Suprapubic skin (tissue), 4 donors: Measurements from ENCODE around the gene KRTAP4-16. TPM values are rescaled to one million over a fixed set of nuclear protein-coding genes. Genes with fewer than 3 reads are reported as not detected.
"Not testable (repeated sequence)": the region's sequence is repeated elsewhere in the genome, so short reads cannot be mapped to it uniquely, and the experiment has no call there.

ENCODE experiments used
- DNase-seq, 2 donors: peaks; one replicate each; pipeline ENCODE4 v3.0.0-alpha.2; 2019; ENCODE audit warnings: low spot score in 2 of 2
- H3K27ac ChIP-seq: fragments of 200-600 bp; sonication (generic); one replicate; pipeline ENCODE4 v1.5.1; 2019
- H3K27me3 ChIP-seq: fragments of 200-600 bp; sonication (generic); one replicate; pipeline ENCODE4 v1.5.1; 2019
- H3K36me3 ChIP-seq: fragments of 200-600 bp; sonication (generic); one replicate; pipeline ENCODE4 v1.5.1; 2019
- H3K4me1 ChIP-seq: fragments of 200-600 bp; sonication (generic); one replicate; pipeline ENCODE4 v1.5.1; 2019
- H3K4me3 ChIP-seq: fragments of 200-600 bp; sonication (generic); one replicate; pipeline ENCODE4 v1.5.1; 2019; ENCODE audit warnings: mild to moderate bottlenecking
- H3K9me3 ChIP-seq: fragments of 200-600 bp; sonication (generic); one replicate; pipeline ENCODE4 v1.5.1; 2019
- EP300 ChIP-seq: sonication (generic); formaldehyde crosslinking; IDR thresholded peaks from one replicate; pipeline ENCODE4 v1.6.1; 2017; ENCODE audit warnings: antibody characterized with exemption
- POLR2A ChIP-seq, 2 donors: fragments of 450-650 bp; IDR thresholded peaks; one replicate each; pipeline ENCODE4 v1.6.1; 2017; ENCODE audit warnings: antibody characterized with exemption in 2 of 2, mild to moderate bottlenecking in 2 of 2, moderate library complexity in 2 of 2
- POLR2AphosphoS5 ChIP-seq, 3 donors: sonication (generic); formaldehyde crosslinking; IDR thresholded peaks; one replicate each; pipeline ENCODE4 v1.6.1; 2017; ENCODE audit warnings: antibody characterized with exemption in 3 of 3
- WGBS: methylation state at CpG from one replicate; pipeline ENCODE4 v1.1.5; 2018; 5-methylcytosine and 5-hydroxymethylcytosine counted together
- total RNA-seq, 4 donors: library from RNA; depleted of rRNA; stranded (reverse); fragments of >200 nt; gene quantifications; one replicate each; pipeline ENCODE4 v1.1.0, GENCODE V29; 2016
- TF ChIP-seq, protein P1 (sequence below), 2 donors: fragments of 200-600 bp in 1 of 2; fragments of 450-650 bp in 1 of 2; sonication (generic) in 1 of 2; IDR thresholded peaks; one replicate each; pipeline ENCODE4 v1.5.1; 2016 to 2019; ENCODE audit warnings: antibody characterized with exemption in 2 of 2, mild to moderate bottlenecking in 1 of 2, moderate library complexity in 1 of 2

Gene KRTAP4-16
- total RNA-seq, 4 donors from 2014 or later, result not detected

- Histone ChIP-seq H3K27ac (no peak within 1 kb of the TSS), H3K9me3 (no peaks in the 10 kb centered on the region)
These were observed 41.9 kb downstream of the KRTAP4-16 start, which contains the start of gene KRTAP2-3 for GRCh38 chr17:41060052-41060604. KRTAP2-3 (minus strand) TSS chr17:41060114; CDS start chr17:41060050, 64 bp downstream.

DNA sequence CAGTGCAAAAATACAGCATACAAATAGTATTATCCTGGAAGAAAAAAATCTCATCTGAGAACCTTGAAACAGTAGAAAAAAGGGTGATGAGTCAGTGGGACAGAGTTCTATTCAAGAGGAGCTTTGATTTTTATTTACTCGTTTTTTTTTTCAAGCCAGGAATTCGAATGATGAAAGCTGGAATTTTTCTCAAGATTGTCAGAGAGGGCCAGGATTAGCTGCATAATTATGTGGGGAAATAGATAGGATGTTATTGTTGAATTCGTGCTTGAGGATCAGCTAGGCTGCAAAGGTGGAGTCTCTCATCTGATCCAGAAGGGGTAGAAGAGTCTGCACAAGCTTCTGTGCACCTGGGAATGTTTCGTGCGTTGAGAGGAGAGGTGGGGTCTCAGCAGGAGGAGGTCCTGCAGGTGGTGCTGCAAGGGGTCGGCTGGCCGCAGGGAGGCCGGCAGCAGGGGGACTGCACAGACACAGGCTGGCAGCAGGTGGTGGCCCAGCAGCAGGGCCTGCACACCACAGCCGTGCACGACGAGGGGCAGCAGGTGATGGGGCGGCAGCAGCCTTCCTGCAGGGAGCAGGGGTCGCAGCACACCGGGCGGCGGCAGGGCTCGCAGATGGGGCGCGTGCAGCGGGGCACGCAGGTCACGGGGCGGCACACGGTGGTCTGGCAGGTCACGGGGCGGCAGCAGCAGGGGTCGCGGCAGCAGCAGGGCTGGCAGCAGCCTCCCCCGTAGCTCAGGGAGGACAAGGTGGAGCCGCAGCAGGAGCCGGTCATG lies 42.5 kb downstream of the KRTAP4-16 start:
- not testable (repeated sequence) for H3K27ac ChIP-seq

More at GRCh38 chr17:41060052-41060604, 41.9 kb downstream of the KRTAP4-16 start, which contains the start of gene KRTAP2-3:
- TF ChIP-seq POLR2A (IDR thresholded peaks at IDR 0.05) (no peak), POLR2AphosphoS5 (IDR thresholded peaks at IDR 0.05) (no peak), EP300 (no peak)
- TF ChIP-seq, protein P1, sequence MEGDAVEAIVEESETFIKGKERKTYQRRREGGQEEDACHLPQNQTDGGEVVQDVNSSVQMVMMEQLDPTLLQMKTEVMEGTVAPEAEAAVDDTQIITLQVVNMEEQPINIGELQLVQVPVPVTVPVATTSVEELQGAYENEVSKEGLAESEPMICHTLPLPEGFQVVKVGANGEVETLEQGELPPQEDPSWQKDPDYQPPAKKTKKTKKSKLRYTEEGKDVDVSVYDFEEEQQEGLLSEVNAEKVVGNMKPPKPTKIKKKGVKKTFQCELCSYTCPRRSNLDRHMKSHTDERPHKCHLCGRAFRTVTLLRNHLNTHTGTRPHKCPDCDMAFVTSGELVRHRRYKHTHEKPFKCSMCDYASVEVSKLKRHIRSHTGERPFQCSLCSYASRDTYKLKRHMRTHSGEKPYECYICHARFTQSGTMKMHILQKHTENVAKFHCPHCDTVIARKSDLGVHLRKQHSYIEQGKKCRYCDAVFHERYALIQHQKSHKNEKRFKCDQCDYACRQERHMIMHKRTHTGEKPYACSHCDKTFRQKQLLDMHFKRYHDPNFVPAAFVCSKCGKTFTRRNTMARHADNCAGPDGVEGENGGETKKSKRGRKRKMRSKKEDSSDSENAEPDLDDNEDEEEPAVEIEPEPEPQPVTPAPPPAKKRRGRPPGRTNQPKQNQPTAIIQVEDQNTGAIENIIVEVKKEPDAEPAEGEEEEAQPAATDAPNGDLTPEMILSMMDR (IDR thresholded peaks at IDR 0.05), result no peak
- Histone ChIP-seq H3K27me3 (peaks cover 4% of the 10 kb centered on the region), H3K4me3 (no peak within 1 kb of the TSS), H3K4me1 (no peaks in the 10 kb centered on the region), H3K36me3 (no peaks in the 10 kb centered on the region)
- 68% methylated on average over 5 of the region's 6 CpGs for WGBS
- no peak for DNase-seq

GRCh38 chr17:41058741-41059140 lies 43.3 kb downstream of the KRTAP4-16 start:
- peaks cover 4% of the 10 kb centered on the region for H3K27me3 ChIP-seq
- no peaks in the 10 kb centered on the region for H3K9me3 ChIP-seq
- no peak for DNase-seq
- H3K4me3 ChIP-seq, result no peak overlapping the region
- H3K36me3 ChIP-seq, result no peaks in the 10 kb centered on the region
- TF ChIP-seq EP300 (no peak), POLR2AphosphoS5 (IDR thresholded peaks at IDR 0.05) (no peak), POLR2A (IDR thresholded peaks at IDR 0.05) (no peak)
- TF ChIP-seq, protein P1 (IDR thresholded peaks at IDR 0.05), result no peak
- no peaks in the 10 kb centered on the region for H3K4me1 ChIP-seq
- WGBS, result 94% methylated on average over 5 of the region's 5 CpGs
- no peak overlapping the region for H3K27ac ChIP-seq

More for the DNA sequence above, 42.5 kb downstream of the KRTAP4-16 start:
- H3K9me3 ChIP-seq, H3K36me3 ChIP-seq, DNase-seq, H3K4me3 ChIP-seq, H3K27me3 ChIP-seq, H3K4me1 ChIP-seq: not testable (repeated sequence)
- 59% methylated on average over 6 of the region's 31 CpGs for WGBS

GRCh38 chr17:41057547-41057946 lies 44.5 kb downstream of the KRTAP4-16 start:
- WGBS, result 91% methylated on average over 1 of the region's 1 CpG

DNA sequence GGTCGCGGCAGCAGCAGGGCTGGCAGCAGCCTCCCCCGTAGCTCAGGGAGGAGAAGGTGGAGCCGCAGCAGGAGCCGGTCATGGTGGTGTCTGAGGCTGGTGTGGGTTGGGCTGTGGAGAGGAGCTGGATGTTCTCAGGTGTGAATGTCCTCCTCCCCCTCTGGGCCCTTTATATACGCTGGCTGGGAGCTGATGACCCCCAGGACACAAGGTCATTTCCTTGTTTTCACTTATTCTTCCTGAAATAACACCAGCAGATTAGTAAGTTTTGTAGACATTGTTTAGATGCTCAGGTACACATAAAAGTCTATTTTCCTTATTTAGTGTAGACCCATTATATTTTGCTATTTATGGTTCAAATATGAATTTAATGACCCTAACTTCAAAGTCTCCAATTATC lies 46.9 kb downstream of the KRTAP4-16 start, which contains the start of gene KRTAP2-2:
Gene KRTAP2-2, minus strand, starts transcription at position 101 of the 400 bp plus-strand sequence. Its CDS starts 19 bp downstream, at position 82.
- not testable (repeated sequence) for H3K27ac ChIP-seq, H3K4me1 ChIP-seq, H3K36me3 ChIP-seq, H3K9me3 ChIP-seq, H3K4me3 ChIP-seq, DNase-seq, H3K27me3 ChIP-seq
- WGBS, result 100% methylated on average over 1 of the region's 6 CpGs

More at GRCh38 chr17:41057547-41057946, 44.5 kb downstream of the KRTAP4-16 start:
- Histone ChIP-seq H3K36me3 (no peaks in the 10 kb centered on the region), H3K4me3 (no peak overlapping the region), H3K27ac (no peak overlapping the region), H3K9me3 (no peaks in the 10 kb centered on the region), H3K4me1 (no peaks in the 10 kb centered on the region), H3K27me3 (peaks cover 4% of the 10 kb centered on the region)
- DNase-seq, result no peak
- TF ChIP-seq, protein P1 (IDR thresholded peaks at IDR 0.05), result no peak
- TF ChIP-seq POLR2A (IDR thresholded peaks at IDR 0.05) (no peak), POLR2AphosphoS5 (IDR thresholded peaks at IDR 0.05) (no peak), EP300 (no peak)

- H3K27me3 ChIP-seq, H3K4me3 ChIP-seq, H3K36me3 ChIP-seq, H3K4me1 ChIP-seq, DNase-seq, H3K27ac ChIP-seq, H3K9me3 ChIP-seq: not testable (repeated sequence)
- WGBS, result 83% methylated on average over 7 of the region's 9 CpGs
These were observed 47.5 kb downstream of the KRTAP4-16 start for GRCh38 chr17:41054556-41054955.
